HG02642 (cell line): ENCODE data around the gene ASB5.
A peak's percentile ranks its signal among the peaks of the same experiment; 100 is the strongest.
"Not testable (repeated sequence)": the region's sequence is repeated elsewhere in the genome, so short reads cannot be mapped to it uniquely, and the experiment has no call there.

Experiments used
- ATAC-seq: cut with Tn5 transposase; IDR thresholded peaks from one replicate; pipeline ENCODE4 v1.9.1; 2021; ENCODE audit warnings: mild to moderate bottlenecking; ENCODE audit not compliant: unreplicated experiment, poor library complexity

The ASB5 gene

GRCh38 chr4:176279560-176279959, 10.5 kb upstream of the ASB5 start:
- not testable (repeated sequence) for ATAC-seq

GRCh38 chr4:176277162-176277904, 8.3 kb upstream of the ASB5 start:
- ATAC-seq: peak; percentile 96

GRCh38 chr4:176276710-176277109, 7.7 kb upstream of the ASB5 start:
- ATAC-seq: no peak

GRCh38 chr4:176274441-176274840, 5.4 kb upstream of the ASB5 start:
- no peak for ATAC-seq

DNA sequence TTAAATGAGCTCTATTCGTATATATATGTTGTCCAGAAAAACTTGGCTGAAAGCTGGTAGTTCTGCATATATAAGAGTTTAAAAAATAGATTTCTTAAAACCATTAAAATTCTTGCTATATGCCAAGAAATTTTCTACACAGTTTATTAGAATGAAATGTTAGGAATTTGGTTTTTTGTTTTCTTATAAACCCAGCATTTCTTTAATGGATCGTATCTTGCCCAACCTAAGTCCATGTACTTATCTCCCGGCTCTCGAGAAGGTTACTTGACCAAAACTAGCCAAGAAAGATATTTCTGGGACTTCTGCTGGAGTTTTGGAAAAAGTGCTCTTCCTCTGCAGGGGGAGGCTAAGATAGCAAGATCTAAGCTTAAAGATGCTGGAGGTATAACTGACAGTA, 4.7 kb upstream of the ASB5 start:
- no peak for ATAC-seq

DNA sequence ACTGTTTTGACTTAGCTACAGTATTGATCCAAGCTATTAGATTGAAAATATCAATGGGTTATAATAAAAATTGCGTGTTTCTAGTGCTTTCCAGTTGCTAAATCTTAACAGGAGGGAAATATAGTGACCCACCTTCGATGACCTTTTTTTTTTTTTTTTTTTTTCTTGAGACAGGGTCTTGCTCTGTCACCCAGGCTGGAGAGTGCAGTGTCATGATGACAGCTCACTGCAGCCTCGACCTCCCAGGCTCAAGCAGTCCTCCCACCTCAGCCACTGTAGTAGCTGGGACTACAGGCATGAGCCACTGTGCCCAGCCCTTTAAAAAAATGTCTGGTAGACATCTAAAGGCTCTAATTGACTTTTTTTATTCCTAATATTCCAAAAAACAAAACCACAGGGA, 3.8 kb upstream of the ASB5 start:
- no peak for ATAC-seq

- no peak for ATAC-seq
These were observed 2.7 kb upstream of the ASB5 start for GRCh38 chr4:176271749-176272148.

DNA sequence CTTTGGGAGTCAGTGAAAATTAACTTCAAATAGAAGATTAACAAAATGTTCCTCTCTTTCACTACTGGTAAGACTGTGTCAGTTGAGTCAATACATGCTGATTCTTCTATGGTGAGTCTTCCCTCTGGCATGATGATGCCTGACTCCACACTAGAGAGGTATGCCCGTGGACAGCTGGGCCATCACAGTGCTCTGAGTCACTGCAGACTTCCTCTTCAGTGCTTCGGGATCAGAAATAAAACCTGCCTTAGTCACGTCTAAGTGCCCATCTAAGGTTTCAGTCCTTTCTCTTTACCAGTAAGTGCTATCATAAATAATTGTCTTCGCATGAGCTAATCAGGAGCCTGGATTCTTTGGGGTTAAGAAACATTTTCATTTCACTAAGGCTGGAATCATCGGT, 1.6 kb upstream of the ASB5 start:
- no peak for ATAC-seq

DNA sequence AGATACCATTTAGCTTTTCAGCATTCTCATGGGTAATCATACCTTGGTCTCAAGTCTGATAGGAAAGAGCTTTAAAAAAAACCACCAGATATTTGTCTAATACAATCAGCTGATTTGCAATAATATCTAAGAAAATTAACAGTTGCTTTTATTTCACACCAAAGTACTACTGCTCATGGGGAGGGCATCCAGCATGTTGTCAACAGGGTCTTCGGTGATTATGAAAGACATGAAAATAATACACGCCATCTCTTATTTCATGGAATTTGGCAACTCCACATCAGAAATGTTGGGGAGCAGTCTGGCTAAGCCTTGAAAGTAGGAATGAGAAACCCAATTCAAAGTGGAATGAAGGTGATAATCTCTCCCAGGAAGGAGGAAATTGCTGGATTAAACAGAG, 3.0 kb downstream of the ASB5 start:
- ATAC-seq: no peak

- ATAC-seq: peak; percentile 73
These were observed 6.8 kb downstream of the ASB5 start for GRCh38 chr4:176262243-176262642.

DNA sequence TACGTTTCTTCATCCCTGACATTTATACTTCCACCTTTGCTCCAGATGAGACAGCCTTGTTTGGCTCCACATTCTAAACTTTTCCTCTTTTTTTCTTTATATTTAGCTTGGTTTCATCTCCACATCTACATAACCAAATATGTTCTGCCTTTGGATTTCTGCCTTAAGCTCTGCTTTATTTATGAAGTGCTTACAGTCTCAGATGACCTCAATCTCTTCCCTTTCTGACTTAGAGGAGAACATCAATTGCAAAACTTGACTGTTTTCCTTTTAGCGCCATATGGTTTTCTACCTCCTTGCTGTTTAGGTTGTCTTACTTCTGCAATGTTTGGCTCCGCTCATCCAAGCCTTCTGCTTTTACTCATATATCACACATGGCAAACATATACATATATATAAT, 7.5 kb downstream of the ASB5 start:
- ATAC-seq: no peak

DNA sequence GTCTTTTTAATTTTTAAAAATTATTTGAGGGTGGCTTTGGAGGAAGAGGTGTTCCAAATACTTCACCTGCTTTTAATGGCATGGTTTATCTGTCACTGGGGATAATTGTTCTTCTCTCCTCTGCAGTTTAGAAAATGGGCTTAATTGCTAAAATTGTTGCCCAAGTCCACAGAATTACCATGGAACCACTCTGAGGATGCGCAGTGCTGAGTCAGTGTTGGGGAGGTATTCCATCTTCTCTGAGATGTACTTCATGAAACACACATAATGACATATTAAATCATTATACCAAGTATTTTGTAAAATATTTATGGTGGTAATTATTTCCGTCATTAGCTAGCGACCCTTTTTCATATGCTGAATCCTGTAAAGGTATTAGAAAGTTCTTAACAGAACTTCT, 8.0 kb downstream of the ASB5 start:
- ATAC-seq: no peak

DNA sequence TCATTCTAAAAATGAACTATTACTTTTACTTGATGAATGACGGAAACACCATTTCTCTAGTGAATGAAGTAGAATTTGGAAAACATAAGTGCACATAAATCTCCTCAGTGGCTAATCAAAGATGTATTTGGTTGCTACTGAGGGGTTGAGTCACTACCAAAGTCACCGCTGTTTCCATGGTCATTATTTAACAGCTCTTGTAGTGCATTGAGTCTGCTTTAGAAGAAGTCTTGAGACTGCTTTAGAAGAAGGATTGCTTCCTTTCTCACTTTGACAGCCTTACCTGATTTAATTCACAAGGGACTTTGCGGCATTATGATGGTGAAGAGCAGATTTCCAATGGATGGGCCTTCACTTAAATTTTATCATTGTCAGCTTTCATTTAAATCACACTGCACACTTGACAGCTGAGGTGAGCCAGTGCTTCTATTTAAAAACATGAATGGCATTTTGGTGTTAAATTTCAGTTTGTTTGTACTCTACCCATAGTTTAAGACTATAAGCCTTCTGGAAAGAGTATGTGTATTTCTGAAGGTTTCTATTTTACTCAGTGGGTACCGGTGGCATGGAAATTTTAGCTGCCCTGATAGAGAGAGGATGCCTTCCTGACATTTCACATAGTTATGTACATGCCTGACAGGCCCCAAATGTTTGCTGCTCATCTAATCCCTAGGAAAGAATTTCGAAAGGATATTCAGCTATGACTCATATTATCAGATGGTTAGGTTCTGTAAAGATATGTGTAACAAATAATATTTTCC, 9.5 kb downstream of the ASB5 start:
- ATAC-seq: no peak

DNA sequence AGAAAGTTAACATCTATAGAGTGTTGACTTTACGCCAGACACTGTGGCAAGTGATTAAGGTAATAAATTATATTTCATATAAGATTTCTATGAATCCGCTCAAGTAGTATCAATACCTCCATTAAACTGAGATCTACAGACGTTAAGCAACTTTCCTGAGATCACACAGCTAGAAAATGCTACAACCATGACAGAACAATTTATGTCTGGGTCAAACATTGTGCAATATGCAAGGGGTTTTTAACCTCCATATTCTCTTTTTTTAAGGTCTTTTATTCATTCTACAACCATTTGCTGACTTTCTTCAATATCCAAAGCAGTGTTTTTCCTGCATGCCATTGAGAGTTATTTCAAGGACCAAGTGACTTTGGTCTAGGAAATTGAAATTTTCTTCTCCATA, 10.9 kb downstream of the ASB5 start:
- ATAC-seq: no peak

- no peak for ATAC-seq
These were observed 12.1 kb downstream of the ASB5 start for GRCh38 chr4:176256921-176257320.

DNA sequence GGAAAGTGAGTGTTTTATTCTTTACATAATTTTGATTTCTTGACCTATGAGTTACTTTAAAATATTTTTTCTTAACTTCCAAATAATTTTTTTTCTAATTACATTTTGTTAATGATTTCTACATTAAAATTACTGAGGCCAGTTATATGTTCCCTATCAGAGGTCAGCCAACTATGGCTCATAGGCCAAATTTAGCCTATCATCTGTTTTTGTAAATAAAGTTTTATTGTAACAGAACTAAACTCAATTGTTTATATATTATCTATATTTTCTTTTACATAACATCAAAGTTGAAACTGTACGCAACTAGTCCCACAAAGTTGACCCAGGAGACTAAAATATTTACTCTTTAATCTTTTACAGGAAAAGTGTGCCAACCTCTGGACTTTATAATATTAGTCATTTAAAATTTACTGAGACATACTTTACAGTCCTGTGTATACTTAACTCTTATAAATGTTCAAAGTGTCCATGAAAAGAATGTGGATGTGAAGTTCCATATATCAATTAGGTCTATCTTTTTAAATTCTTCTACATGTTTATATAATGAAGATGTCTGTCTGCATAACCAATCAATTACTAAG, 26.2 kb downstream of the ASB5 start:
- ATAC-seq: no peak

DNA sequence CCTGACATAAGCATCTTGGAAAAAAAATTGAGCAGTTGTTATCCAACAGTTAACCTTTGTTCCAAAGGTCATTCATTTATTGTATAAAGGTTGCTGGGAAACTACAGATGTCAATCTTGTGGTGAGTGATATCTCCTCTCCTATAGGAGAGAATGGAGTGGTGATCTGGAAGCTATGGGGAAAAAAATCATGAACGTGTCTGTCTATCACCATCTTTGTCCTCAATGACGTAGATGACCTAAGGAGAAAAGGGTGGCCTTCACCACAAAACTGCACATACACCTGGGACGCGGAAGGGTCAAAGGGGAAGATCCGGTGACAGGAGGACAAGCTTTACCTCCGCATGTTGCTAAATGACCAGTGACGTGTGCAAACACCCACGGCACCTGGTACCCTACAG, 27.3 kb downstream of the ASB5 start:
- no peak for ATAC-seq

GRCh38 chr4:176238826-176239225, 30.2 kb downstream of the ASB5 start:
- no peak for ATAC-seq

GRCh38 chr4:176238157-176238610, 30.8 kb downstream of the ASB5 start:
- ATAC-seq: no peak

DNA sequence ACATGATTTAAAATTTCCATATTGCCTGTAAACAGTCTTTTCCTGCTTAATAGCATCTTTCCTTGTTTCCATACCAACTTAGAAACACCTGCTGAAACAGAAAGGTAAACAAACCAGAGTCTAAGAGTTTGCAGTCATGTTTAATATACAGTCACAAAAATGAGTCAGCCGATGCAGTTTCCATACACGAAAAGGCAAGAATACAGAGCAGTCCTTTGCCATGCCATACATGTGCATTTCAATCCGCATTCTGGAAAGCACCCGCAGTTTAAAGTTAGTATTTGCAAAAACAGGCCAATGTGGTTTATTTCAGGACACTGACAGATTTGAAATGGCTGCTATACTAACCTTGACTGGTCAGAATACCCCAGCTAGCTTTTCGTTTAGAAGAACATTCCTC, 32.1 kb downstream of the ASB5 start:
- no peak for ATAC-seq

DNA sequence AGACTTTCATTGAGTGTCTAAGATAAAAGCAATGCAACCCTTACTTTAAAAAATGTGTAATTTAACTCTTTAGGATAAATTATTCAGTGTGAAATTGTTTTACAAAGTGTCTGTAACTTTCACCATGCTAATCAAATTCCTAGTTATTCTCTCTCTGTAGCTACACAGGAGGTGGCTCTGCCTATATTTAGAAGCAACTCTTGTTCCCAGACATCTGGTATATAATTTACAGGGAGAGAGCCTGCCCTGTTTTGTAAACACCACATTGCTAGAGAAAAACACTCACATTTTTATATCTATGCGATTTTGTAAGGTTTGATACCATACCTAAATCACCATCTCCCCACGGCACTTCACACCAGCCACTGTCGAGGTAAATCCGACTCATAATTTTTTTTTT, 38.2 kb downstream of the ASB5 start:
- ATAC-seq: no peak
